ENCODE results near the gene MTRR. TPM values are rescaled to one million over a fixed set of nuclear protein-coding genes. Genes with fewer than 3 reads are reported as not detected.

MTRR gene
- total RNA-seq, 1 experiment from 2014 or later, result 64.9 TPM

DNA sequence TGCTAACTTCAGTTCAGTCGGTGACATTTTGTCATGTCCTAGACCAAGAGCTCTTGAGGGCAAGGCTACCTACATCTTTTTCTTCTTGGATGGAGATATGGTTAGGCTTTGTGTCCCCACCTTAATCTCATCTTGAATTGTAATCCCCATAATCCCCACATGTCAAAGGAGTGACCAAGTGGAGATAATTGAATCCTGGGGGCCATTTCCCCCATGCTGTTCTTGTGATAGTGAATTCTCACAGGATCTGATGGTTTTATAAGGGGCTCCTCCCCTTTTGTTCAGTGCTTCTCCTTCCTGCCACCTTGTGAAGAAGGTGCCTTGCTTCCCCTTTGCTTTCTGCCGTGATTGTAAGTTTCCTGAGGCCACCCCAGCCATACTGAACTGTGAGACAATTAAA, 16.0 kb upstream of the MTRR start:
- no peak overlapping the region for H3K4me3 ChIP-seq (ENCODE audit: low read length)
- no peaks in the 10 kb centered on the region for H3K36me3 ChIP-seq (ENCODE audit: low read depth, low read length)
- BruUV-seq (replicated peaks), result no TSS peak
- no peak overlapping the region for H2AFZ ChIP-seq (ENCODE audit: low read length)
- intact Hi-C loops (cut with micrococcal nuclease), result no loop called here
- H3K9ac ChIP-seq (ENCODE audit: low read length), result no peak overlapping the region
- no peaks in the 10 kb centered on the region for H3K4me1 ChIP-seq (ENCODE audit: insufficient read depth, low read length)
- DNase-seq (no peak), ATAC-seq (no peak)
- no peak overlapping the region for H3K4me2 ChIP-seq (ENCODE audit: low read length)
- H3F3A ChIP-seq (ENCODE audit: low read length, unreplicated experiment), result no peaks in the 10 kb centered on the region
- H3K9me3 ChIP-seq (ENCODE audit: low read length), result no peaks in the 10 kb centered on the region
- peaks cover 7% of the 10 kb centered on the region; the same call in 1 of the 2 replicates for H3K27me3 ChIP-seq (ENCODE audit: low read length)
- H3K27ac ChIP-seq (ENCODE audit: low read length), result no peak overlapping the region
- no peaks in the 10 kb centered on the region for H3K9me2 ChIP-seq (replicated peaks; ENCODE audit: low read length)
- H4K20me1 ChIP-seq (ENCODE audit: low read length), result no peaks in the 10 kb centered on the region
- ChIA-PET CTCF (no interaction called here), POLR2A (ENCODE audit: unreplicated experiment) (no interaction called here)
- no peaks in the 10 kb centered on the region for H3K79me2 ChIP-seq (ENCODE audit: low read length)
- TF ChIP-seq EZH2phosphoT487 (IDR thresholded peaks at IDR 0.05; ENCODE audit: borderline replicate concordance, low read length), result no peak
- TF ChIP-seq CTCF (conservative IDR thresholded peaks at IDR 0.05; ENCODE audit: low read depth, low read length), result no peak
- TF ChIP-seq EZH2 (IDR thresholded peaks at IDR 0.05; ENCODE audit: low read length, unreplicated experiment), result no peak

DNA sequence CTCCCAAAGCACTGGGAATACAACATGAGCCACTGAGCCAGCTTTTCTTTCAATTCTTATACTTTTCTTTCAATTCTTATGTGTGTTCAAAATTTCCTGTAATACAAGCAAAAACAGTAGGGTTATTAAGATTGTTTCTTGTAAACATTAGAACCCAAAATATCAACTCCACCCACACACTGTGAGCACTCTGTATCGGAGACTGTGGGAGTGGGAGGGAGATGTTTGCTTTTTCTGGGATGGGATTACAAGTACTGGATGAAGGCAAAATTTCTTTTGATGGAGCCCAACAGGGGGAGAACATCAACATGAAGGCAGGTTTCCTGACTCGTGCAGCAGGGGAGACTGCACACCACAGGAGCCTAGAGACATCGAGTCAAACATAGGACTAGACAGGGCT, 13.3 kb upstream of the MTRR start:
- Histone ChIP-seq H4K20me1 (ENCODE audit: low read length) (no peaks in the 10 kb centered on the region), H3K79me2 (ENCODE audit: low read length) (no peaks in the 10 kb centered on the region), H3F3A (ENCODE audit: low read length, unreplicated experiment) (no peaks in the 10 kb centered on the region), H3K9ac (ENCODE audit: low read length) (no peak overlapping the region), H2AFZ (ENCODE audit: low read length) (no peak overlapping the region), H3K4me2 (ENCODE audit: low read length) (no peak overlapping the region), H3K27ac (ENCODE audit: low read length) (no peak overlapping the region), H3K9me2 (replicated peaks; ENCODE audit: low read length) (no peaks in the 10 kb centered on the region), H3K4me3 (ENCODE audit: low read length) (no peak overlapping the region), H3K27me3 (ENCODE audit: low read length) (peaks cover 7% of the 10 kb centered on the region; the same call in 1 of the 2 replicates), H3K9me3 (ENCODE audit: low read length) (no peaks in the 10 kb centered on the region), H3K36me3 (ENCODE audit: low read depth, low read length) (peaks cover 15% of the 10 kb centered on the region), H3K4me1 (ENCODE audit: insufficient read depth, low read length) (no peaks in the 10 kb centered on the region)
- no peak for DNase-seq
- TF ChIP-seq EZH2phosphoT487 (IDR thresholded peaks at IDR 0.05; ENCODE audit: borderline replicate concordance, low read length) (no peak), EZH2 (IDR thresholded peaks at IDR 0.05; ENCODE audit: low read length, unreplicated experiment) (no peak), CTCF (conservative IDR thresholded peaks at IDR 0.05; ENCODE audit: low read depth, low read length) (no peak)
- no TSS peak for BruUV-seq (replicated peaks)
- ATAC-seq, result no peak
- intact Hi-C loops (cut with micrococcal nuclease), result no loop called here
- CTCF ChIA-PET, result no interaction called here
- POLR2A ChIA-PET (ENCODE audit: unreplicated experiment), result no interaction called here

- CTCF ChIA-PET, result no interaction called here
Observed at GRCh38 chr5:7856855-7857254, 12.1 kb upstream of the MTRR start.

More at GRCh38 chr5:7856855-7857254, 12.1 kb upstream of the MTRR start:
- ATAC-seq (no peak; the same call in 1 of the 2 replicates), DNase-seq (peak; percentile 41)
- H3K4me2 ChIP-seq (ENCODE audit: low read length), result no peak overlapping the region
- H3K9me2 ChIP-seq (replicated peaks; ENCODE audit: low read length), result no peaks in the 10 kb centered on the region
- no peak overlapping the region for H3K9ac ChIP-seq (ENCODE audit: low read length)
- H3K4me1 ChIP-seq (ENCODE audit: insufficient read depth, low read length), result no peaks in the 10 kb centered on the region
- TF ChIP-seq EZH2phosphoT487 (IDR thresholded peaks at IDR 0.05; ENCODE audit: borderline replicate concordance, low read length), result no peak
- TF ChIP-seq CTCF (conservative IDR thresholded peaks at IDR 0.05; ENCODE audit: low read depth, low read length), result peak; percentile 65
- TF ChIP-seq EZH2 (IDR thresholded peaks at IDR 0.05; ENCODE audit: low read length, unreplicated experiment), result no peak
- no peaks in the 10 kb centered on the region for H3K79me2 ChIP-seq (ENCODE audit: low read length)
- H2AFZ ChIP-seq (ENCODE audit: low read length), result no peak overlapping the region
- H3K27me3 ChIP-seq (ENCODE audit: low read length), result no peaks in the 10 kb centered on the region
- intact Hi-C loops (cut with micrococcal nuclease), result no loop called here
- no TSS peak for BruUV-seq (replicated peaks)
- peaks cover 25% of the 10 kb centered on the region for H3K36me3 ChIP-seq (ENCODE audit: low read depth, low read length)
- no peaks in the 10 kb centered on the region for H3K9me3 ChIP-seq (ENCODE audit: low read length)
- POLR2A ChIA-PET (ENCODE audit: unreplicated experiment), result no interaction called here
- no peak overlapping the region for H3K27ac ChIP-seq (ENCODE audit: low read length)
- H3K4me3 ChIP-seq (ENCODE audit: low read length), result no peak overlapping the region
- no peaks in the 10 kb centered on the region for H4K20me1 ChIP-seq (ENCODE audit: low read length)
- H3F3A ChIP-seq (ENCODE audit: low read length, unreplicated experiment), result no peaks in the 10 kb centered on the region
